Measurements from ENCODE around the gene ANK2. TPM values are rescaled to one million over a fixed set of nuclear protein-coding genes. Genes with fewer than 3 reads are reported as not detected.
A peak's percentile ranks its signal among the peaks of the same experiment; 100 is the strongest.

ANK2 gene
- 80.7 TPM for polyA plus RNA-seq (ENCODE audit: insufficient read length)
- long read RNA-seq, donor 1, partial matches to known transcripts, result 9 of 9 reads
- long read RNA-seq, donor 1, other reads (novel, unspliced or antisense), result 0 of 9 reads
- long read RNA-seq, donor 2, partial matches to known transcripts, result 0 of 1 reads
- long read RNA-seq, donor 2, other reads (novel, unspliced or antisense), result 0 of 1 reads
- long read RNA-seq, donor 3, result 0 reads
- long read RNA-seq, donor 4, result 0 reads
- long read RNA-seq, donor 5, full-length matches to known transcripts, result 1 of 4,788 reads
- long read RNA-seq, donor 5, partial matches to known transcripts, result 4,787 of 4,788 reads
- long read RNA-seq, donor 5, other reads (novel, unspliced or antisense), result 0 of 4,788 reads
- long read RNA-seq, donor 6, result 0 reads
- long read RNA-seq, donor 7, full-length matches to known transcripts, result 2 of 10 reads
- long read RNA-seq, donor 7, partial matches to known transcripts, result 8 of 10 reads
- long read RNA-seq, donor 7, other reads (novel, unspliced or antisense), result 0 of 10 reads
- long read RNA-seq, donor 8, result 0 reads

DNA sequence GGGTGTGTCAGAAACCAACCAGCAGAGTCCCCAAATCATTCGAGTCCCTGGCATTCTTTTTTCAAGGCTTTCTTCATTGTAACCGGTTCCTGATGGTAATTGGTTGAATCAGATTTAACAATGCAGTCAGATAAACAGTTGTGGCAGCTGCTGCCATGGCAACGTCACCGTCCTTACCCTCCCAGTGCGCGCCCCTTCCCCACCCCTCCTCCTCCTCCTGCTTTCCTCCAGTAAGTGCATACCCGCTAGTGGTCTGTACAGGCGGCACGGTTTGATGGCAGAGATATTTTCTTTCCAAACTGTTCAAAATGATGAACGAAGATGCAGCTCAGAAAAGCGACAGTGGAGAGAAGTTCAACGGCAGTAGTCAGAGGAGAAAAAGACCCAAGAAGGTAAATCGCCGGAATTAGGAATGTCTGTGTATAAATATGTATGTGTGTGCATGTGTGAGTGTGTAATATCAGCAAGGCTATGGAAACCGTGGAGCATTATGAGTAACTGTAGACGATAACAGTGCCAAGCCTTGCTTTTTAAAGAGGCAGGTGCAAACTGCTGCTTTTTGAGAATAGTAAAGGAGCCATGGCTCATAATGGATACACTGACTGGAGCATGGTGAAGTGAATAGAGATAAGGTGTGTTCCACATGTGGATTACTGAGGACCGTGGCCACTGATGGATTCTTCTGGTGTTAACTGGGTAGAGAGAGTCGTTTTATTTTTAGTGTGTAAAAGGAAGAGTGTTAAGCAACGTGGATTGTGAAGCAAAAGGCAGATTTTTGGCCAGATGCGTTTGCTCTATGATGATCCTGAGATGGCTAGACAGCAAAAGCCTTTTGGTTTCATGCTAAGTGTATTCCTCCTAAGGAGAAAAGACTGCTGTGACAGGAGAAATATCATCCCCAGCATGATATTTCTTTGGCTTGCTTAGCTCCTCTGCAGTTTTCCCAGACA is at the start of gene ANK2:
Gene ANK2, plus strand, starts transcription at position 233 of the 950 bp plus-strand sequence. Its CDS starts 76 bp downstream, at position 309.
- DNase-seq, result peak; percentile 53

DNA sequence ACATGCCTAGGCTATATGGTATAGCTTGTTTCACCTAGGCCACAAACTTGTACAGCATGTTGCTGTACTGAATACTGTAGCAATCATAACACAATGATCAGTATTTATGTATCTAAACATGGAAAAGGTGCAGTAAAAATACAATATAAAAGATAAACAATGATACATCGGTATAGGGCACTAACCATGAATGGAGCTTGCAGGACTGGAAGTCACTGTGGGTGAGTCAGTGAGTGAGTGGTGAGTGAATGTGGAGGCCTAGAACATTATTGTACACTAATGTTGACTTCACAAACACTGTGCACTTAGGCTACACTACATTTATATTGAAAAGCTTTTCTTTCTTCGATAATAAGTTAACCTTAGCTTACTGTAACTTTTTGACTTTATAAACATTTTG is 45.6 kb upstream of the ANK2 start:
- DNase-seq, result no peak

DNA sequence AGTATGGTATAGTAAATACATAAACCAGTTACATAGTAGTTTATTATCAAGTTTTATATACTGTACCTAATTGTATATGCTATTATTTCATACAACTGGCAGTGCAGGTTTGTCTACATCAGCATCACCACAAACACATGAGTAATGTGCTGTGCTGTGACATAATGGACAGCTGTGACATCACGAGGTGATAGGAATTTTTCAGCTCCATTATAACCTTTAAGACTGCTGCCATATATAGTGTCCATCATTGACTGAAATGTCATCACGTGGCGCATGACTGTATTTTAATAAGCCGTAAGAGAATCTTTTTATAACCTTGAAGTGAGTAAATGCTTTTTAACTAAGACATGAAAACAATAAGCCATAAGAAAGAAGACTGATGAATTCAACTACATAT is 44.8 kb upstream of the ANK2 start:
- DNase-seq, result no peak

DNA sequence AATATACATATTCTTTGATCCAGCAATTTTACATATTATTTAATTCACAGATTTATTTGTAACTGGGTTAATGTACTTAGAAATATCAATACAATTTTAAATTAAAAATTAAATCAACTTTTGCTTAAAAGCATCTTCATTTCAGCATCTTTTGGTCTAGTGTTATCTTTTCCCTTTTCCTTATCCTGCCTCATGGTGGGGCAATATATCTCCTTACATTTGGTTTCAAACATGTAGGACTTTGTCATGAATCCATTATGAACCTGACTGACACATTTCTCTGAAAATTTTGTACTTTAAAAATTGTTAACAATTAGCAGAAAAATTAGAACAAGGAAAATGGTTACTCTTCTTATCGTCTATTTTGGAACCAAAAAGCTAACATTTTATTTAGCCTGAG is 42.8 kb upstream of the ANK2 start:
- DNase-seq, result no peak

DNA sequence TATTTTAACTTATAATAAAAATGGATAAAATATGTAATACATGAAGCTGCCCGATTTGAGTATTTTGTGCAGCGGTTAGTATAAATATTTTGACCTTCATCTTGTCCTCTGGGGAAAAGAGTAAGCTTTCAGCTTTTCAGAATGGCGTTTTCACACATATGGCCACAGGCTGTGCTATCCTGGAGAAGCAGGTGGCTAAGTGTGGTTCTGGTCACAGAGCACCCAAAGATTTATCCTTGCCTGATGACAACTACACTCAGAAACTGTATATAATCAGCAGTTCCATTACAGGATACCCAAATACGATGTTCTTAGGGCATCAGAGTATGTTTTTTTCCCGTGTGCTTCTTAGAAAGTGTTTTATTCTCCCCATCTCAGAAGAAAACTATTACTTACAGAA is 42.3 kb upstream of the ANK2 start:
- DNase-seq, result no peak

DNA sequence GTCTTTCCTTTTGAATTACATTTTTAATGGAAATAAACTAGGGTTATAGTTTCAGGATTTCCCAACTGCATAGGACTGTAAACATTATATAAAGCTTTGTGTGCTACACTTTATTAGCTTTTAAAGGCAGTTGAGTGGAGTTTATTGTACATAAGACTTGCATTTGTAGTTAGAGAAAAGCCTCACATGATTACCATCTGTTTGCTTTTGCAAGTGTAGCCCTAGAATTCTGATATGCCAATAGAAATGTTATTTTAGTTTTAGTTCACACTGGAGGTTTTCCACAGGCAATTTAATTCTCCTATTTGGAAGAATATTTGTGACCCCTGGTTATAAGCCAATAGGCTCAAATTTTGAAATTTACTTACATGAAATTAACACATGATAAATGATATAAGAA is 41.3 kb upstream of the ANK2 start:
- DNase-seq, result no peak

DNA sequence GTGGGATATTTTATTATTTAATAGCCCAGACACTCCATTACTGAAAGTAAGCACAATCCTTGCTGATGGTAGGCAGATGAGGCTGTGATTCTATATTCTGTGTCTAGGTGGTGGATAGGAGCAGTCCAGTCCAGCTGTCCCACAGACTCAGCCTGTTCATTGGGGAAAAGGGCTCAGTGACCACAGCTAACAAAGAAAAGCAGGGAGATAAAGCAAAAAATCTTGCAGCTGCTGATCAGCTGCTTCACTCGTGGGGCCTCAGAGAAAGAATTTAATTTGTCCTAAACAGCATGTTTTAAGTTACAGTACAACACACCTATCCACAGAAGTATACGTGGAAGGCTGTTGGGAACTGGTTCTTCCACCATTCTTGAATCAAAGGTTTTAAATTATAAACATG is 40.7 kb upstream of the ANK2 start:
- DNase-seq, result no peak

DNA sequence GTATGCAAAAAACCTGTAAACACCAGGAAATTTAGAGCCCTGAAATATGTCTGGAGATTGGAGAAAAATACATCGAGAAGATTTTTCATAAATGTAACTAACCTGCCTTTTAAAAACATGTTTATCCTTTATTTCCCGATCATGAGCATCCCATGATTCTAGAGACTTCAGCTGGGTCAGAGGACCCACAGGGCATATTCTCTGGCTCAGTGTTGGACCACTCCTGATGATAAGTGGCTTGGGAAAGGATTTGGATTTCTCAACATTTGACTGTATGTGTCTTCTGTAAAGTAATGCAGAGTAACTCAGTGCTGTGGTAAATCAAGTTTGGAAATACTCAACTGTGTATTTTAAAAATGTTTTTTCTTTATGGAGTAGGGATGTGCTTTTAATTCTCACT is 40.0 kb upstream of the ANK2 start:
- DNase-seq, result no peak

DNA sequence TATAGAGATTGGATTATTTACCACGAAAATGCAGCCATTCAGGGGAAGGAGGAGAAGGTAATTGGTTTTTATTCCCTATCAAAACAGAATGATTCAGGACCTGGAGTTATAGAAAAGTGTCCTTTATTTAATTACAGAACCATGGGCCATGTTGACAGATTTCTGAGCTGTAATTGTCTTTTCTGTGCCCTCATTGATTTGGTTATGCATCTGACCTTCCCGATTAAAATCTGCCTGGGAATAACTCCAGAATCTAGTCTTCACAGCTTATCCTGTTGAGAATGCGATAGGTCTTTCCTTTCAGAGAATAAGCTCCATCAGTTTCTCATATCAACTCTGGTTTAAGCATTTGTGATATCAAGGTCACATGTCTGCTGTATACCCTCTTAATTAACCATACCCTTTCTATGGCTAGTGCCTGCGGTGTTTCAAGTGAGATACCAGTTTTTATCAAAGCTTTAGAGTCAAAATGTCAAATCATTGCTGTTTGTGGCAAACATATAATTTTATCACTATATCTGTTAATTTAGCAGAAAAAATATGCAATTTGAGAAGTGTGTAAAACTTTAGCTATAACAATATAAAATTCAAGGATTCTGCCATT is 37.2 kb upstream of the ANK2 start:
- no peak for DNase-seq

DNA sequence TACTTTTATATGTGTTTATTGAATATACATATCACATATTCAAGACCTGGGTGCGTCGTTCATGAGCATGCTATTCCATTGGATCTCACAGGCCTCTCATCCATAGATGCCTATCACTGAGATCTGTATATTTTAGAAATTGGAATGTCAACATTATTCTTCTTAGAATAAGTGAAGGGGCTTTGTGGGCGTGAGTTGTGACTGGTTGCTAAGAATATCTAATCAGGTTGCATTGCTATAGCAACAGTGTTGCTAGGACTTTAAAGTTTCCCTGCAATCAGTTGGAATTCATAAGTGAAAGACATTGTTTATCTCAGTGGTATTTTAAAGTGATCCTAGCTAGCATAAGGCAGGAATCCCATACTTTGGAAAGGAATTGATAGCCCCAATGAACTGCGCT is 36.7 kb upstream of the ANK2 start:
- no peak for DNase-seq

DNA sequence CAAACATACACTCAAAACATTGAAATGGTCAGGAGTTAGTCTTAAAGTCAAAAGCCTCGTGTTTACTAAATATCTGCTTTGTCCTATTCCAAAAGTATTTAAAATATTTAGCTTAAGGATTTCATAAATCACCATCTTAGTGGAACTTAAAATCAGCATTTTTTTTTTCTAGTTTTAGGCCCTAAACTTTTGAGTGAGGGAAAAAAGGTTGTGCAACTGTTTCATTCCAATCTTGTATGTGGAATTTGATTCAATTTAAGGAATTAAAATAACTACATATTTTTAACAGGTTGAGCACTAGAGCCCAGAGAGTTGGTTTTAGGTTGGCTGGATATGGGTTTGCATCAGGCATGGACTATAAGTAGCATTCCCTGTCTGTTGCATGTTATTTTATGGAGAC is 35.7 kb upstream of the ANK2 start:
- no peak for DNase-seq

DNA sequence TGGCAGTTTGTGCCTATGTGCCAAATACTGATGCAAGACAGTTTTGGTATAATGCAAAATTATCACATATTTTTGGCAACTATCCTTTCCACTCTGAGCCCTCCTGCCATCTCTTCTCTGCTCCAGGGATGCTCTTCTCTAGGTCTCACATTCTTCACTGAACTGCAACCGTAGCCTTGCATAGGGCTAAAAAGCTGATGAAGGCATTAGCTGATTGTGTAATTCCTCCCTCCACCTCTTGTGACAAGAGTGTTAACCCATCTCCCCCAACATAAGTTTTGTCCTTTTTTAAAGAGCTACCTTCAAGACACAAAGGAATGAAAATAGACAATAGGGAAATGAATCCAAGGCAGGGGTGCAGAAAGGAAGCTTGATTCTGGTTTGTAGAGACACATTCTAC is 33.1 kb upstream of the ANK2 start:
- no peak for DNase-seq

DNA sequence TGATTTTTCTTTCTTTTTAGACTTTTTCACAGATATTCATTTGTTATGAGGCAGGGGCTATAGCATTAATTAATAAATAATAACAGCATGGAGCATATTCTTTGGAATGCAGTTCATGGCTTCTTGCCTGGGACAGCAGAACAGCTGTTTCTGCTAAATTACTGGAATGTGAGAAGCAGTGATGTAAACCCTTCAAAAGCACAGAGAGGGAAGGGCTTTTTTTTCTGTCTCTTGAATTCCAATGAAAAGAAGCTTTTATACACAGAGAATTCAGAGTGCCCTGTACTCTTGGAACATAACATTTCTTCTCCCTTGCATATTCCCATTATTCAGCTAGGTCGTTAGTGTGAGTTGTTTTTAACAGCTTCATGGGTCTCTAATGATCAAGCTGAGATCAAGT is 28.5 kb upstream of the ANK2 start:
- peak; percentile 27 for DNase-seq

DNA sequence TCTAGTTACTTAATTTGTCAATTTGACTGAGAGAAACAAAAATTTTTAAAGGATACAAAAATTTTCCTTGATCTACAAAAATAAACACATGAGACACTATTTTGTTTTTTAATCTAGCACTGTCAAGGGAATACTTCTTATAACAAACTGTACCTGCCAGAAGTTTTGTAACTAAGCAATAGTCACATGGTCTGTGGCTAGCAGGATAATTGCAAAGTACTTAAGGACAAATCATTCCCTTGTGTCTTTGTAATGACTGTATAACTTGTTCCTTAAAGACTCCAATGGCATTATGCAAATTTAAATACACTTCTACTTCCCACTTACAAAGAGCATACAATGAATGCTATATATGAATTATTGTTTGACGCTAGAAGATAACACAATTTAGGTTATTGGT is 25.1 kb upstream of the ANK2 start:
- DNase-seq, result no peak

DNA sequence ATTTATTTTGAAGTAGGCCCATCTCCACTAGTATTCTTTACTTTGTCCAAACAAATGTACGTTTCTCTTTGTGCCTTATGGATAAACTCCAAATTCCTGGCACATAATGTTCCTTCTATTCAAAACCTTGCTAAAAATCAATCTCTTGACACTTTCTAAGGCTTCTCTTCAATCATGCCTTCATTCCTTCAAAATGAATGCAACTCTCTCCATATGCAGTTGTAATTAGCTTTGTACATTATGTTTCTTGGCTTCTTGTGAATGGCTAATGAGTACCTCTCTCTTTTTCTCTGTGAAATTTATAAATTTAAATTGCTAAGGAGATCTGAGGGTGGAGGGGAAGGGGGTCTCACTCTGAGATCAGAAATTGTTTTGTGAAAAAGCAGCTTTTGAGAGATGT is 24.0 kb upstream of the ANK2 start:
- no peak for DNase-seq

DNA sequence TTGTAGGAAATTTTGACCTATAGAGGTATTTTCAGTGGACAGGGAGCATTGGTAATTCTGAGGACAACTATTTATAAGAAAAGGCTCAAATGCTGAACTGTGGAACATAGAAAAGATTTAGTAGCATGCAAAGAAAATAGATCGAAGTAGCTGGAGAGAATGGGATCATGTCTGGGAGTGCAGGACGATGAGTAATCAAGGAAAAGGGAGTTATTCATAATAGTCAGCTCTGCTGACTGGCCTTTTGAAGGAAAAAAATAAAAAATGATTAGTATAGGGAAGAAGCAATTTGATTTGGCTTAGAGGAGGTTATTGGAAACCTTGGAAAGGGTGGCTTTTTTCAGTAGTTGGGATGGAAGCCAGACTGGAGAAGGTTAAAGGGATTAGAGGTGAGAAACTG is 22.9 kb upstream of the ANK2 start:
- DNase-seq, result no peak

DNA sequence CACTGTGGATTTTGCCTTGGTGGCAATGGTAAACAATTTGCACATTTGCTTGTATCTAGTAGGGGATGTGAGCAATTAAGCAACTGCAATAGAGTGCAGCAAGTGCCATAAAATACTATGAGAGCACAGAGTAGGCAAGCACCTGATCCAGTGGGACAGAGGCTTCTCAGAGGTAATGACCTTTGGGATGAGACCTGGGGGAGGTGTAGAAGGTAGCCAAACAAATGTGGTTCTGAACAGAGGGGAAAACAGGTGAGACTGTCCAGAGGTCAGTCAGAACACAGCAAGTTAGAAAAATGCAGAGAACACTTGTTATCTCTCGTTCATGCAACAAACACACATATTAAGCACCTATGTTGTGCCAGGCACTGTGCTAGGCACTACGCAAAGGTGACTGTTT is 21.4 kb upstream of the ANK2 start:
- DNase-seq, result no peak

DNA sequence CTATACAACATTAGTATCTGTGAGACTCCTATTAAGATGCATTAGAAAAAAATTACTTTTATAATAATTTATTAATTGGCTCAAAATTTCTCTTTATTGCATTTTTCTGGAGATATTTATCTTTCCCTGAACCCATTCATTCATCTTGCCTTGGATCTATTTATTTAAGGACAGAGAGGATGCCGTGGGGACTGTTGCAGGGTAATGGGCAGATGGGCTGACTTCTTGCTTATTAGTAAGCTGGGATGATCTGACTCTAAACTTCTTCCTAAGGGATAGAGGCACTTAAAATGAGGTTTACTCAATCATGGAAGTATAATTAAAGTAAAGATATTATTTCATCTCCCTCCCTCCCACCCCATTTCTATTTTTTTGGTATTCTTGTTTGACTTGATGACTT is 18.2 kb upstream of the ANK2 start:
- no peak for DNase-seq

DNA sequence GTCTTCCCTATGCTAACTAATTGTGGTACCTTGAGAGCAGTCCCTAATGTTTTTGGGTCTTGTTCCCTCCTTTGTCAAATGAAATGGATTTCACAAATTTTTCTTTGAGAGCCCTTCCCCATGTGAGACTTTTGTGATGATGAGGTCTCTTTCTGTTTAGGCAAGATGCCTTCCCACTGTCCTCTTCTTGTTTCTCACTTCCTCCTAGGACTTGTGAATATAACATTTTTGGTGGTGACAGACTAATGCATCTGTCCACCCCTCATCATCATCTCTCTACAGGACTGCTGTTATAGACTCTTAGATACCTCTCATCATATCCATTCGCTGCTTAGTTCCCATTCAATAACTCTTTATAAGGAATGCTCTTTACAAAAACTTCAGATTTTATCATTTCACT is 8.7 kb upstream of the ANK2 start:
- no peak for DNase-seq

DNA sequence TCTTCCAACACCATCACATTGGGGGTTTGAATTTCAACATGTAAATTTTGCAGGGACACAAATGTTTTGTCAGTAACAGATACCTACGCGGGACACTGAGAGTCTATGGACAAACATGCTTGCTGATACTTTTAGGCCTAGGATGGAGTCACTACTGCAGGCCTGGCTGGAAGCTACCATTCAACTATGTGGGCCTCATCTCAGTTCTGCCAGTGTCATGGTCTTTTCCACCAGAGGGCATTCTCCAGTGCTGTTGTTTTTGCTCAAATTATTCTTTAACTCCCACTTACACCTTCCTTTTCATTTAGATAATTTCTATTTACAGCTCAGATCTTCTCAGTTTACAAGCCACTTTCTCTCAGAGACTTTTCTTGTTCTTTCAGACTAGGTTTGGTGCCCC is 7.0 kb upstream of the ANK2 start:
- DNase-seq, result no peak

DNA sequence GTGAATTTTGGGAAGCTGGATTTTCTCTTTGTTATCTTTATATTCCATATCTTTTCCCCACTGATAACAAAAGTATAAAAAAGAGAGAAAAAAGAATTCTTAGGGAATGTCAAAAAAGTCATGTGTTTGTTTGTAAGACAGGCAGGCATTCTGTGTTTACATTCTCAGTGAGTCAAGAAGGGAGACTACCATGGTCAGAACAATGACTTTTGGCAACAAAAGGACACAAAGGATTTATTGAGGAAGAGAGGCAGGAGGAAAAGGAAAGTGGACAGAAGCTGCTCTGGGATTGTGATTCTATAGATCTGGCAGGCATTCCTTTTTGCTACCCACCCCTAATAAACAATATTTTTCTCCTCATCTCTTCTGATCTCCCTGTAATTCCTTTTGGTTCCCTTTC is 5.9 kb upstream of the ANK2 start:
- no peak for DNase-seq

DNA sequence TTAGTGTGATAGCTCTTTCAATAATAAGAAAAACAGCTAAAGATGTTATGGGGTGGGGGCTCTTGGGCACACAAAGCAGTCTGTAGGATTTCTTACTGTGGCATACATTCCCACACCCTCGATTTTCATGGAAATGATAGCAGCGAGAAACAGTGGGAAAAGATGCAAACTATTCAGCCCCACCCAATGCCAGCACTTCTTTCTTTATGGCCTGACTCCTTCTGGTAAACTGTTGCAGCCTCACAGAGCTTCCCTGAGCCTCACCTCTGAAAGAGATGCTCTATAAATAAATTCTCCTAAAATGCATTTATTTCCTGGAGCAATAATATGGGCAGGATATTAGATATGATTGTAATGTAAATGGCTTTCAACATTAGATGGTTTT is 910 bp downstream of the ANK2 start:
- no peak for DNase-seq

DNA sequence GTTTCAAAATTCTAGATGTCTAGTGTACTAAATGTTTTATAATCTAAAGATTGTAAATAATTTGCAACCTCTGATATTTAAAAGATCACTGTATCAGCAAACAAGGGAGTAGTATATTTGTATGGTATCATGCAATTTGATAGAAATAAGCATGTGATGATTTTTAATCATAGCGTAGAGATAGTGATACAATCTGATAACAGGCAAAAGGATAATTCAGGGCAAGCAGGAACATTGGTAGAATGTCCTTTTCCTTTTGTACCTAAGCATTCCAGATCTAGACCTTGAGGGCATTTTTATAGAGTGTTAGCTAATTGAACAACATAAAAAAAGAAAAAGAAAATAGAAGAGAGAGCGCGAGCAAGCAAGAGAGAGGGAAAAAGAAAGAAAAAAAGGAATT is 1.4 kb downstream of the ANK2 start:
- DNase-seq, result no peak
